CD14-positive monocyte (primary cell): ENCODE data around the gene EIF2B2. TPM values are rescaled to one million over a fixed set of nuclear protein-coding genes. Genes with fewer than 3 reads are reported as not detected.

Source experiments
- DNase-seq, 3 donors: peaks; one replicate each; pipeline ENCODE4 v3.0.0-alpha.2; 2011 to 2022
- H2AFZ ChIP-seq: 2 replicates; pipeline ENCODE4 v1.6.0; 2012; ENCODE audit warnings: mild to moderate bottlenecking, low read depth, low read length, inconsistent platforms; ENCODE audit not compliant: insufficient read depth, poor library complexity, severe bottlenecking
- H3K27ac ChIP-seq, 2 donors: 1 replicate in 1 of 2; 2 replicates in 1 of 2; pipeline ENCODE4 v1.5.1; 2012 to 2013; ENCODE audit warnings: low read length in 2 of 2, control low read depth in 1 of 2, inconsistent platforms in 1 of 2, low read depth in 1 of 2, mild to moderate bottlenecking in 1 of 2
- H3K27me3 ChIP-seq, 2 donors: one replicate each; pipeline versions ENCODE4 v1.6.0 to v1.6.1; 2011 to 2013; ENCODE audit warnings: low read length in 2 of 2; ENCODE audit not compliant: control insufficient read depth in 2 of 2, insufficient read depth in 2 of 2
- H3K36me3 ChIP-seq, 2 donors: replicated peaks in 1 of 2; 1 replicate in 1 of 2; 2 replicates in 1 of 2; pipeline versions ENCODE4 v1.5.1 to v1.6.1; 2012 to 2013; ENCODE audit warnings: low read length in 2 of 2, control low read depth in 1 of 2, inconsistent platforms in 1 of 2, mild to moderate bottlenecking in 1 of 2; ENCODE audit not compliant: insufficient read depth in 2 of 2, control insufficient read depth in 1 of 2
- H3K4me1 ChIP-seq, 2 donors: 1 replicate in 1 of 2; 2 replicates in 1 of 2; pipeline versions ENCODE4 v1.5.1 to v1.6.1; 2012 to 2013; ENCODE audit warnings: low read length in 2 of 2, control low read depth in 1 of 2, inconsistent platforms in 1 of 2, mild to moderate bottlenecking in 1 of 2, moderate library complexity in 1 of 2; ENCODE audit not compliant: insufficient read depth in 2 of 2, control insufficient read depth in 1 of 2
- H3K4me2 ChIP-seq: replicated peaks from 2 replicates; pipeline ENCODE3; 2012; ENCODE audit warnings: low read length, moderate library complexity, mild to moderate bottlenecking; ENCODE audit not compliant: poor library complexity, severe bottlenecking; ENCODE audit errors: extremely low read depth
- H3K4me3 ChIP-seq, 3 experiments: fragments of 200-600 bp in 1 of 3; sonication (generic) in 1 of 3; replicated peaks in 1 of 3; 1 replicate in 2 of 3; 2 replicates in 1 of 3; pipeline ENCODE4 v1.5.1; 2011 to 2013; ENCODE audit warnings: low read length in 3 of 3, mild to moderate bottlenecking in 3 of 3, control low read depth in 2 of 3, low read depth in 2 of 3, inconsistent platforms in 1 of 3, moderate library complexity in 1 of 3
- H3K79me2 ChIP-seq: 2 replicates; pipeline ENCODE4 v1.6.0; 2012; ENCODE audit warnings: mild to moderate bottlenecking, control low read depth, inconsistent platforms, low read length, moderate library complexity; ENCODE audit not compliant: insufficient read depth
- H3K9ac ChIP-seq: 2 replicates; pipeline ENCODE4 v1.6.0; 2017; ENCODE audit warnings: low read length, mild to moderate bottlenecking; ENCODE audit not compliant: insufficient read depth, poor library complexity, severe bottlenecking
- H3K9me3 ChIP-seq, 2 donors: replicated peaks in 1 of 2; 1 replicate in 1 of 2; 2 replicates in 1 of 2; pipeline versions ENCODE4 v1.5.1 to v1.6.1; 2012 to 2013; ENCODE audit warnings: low read length in 2 of 2, control low read depth in 1 of 2; ENCODE audit not compliant: control insufficient read depth in 1 of 2, insufficient read depth in 1 of 2
- H4K20me1 ChIP-seq: 2 replicates; pipeline ENCODE4 v1.6.0; 2012; ENCODE audit warnings: mild to moderate bottlenecking, low read length, control low read depth, moderate library complexity; ENCODE audit not compliant: insufficient read depth
- H3K27ac Mint-ChIP-seq, 7 donors: one replicate each; pipeline ENCODE4 v1.8.0; 2020; ENCODE audit warnings: mild to moderate bottlenecking in 7 of 7, mixed read lengths in 7 of 7, moderate library complexity in 6 of 7, inconsistent platforms in 2 of 7
- H3K27me3 Mint-ChIP-seq, 3 donors: one replicate each; pipeline ENCODE4 v1.8.0; 2021 to 2022; ENCODE audit warnings: low read depth in 3 of 3, mild to moderate bottlenecking in 3 of 3, mixed read lengths in 3 of 3, moderate library complexity in 3 of 3, inconsistent platforms in 1 of 3
- H3K36me3 Mint-ChIP-seq, 2 donors: one replicate each; pipeline ENCODE4 v1.8.0; 2020; ENCODE audit warnings: mixed read lengths in 2 of 2, inconsistent platforms in 1 of 2, mild to moderate bottlenecking in 1 of 2
- H3K4me1 Mint-ChIP-seq: one replicate; pipeline ENCODE4 v1.8.0; 2020; ENCODE audit warnings: mild to moderate bottlenecking, mixed read lengths
- H3K4me3 Mint-ChIP-seq, 2 donors: one replicate each; pipeline ENCODE4 v1.8.0; 2020; ENCODE audit warnings: mild to moderate bottlenecking in 2 of 2, mixed read lengths in 2 of 2, moderate library complexity in 1 of 2
- H3K9me3 Mint-ChIP-seq, 7 donors: one replicate each; pipeline ENCODE4 v1.8.0; 2020 to 2022; ENCODE audit warnings: mixed read lengths in 7 of 7, mild to moderate bottlenecking in 6 of 7, moderate library complexity in 6 of 7, inconsistent platforms in 2 of 7
- WGBS: methylation state at CpG from one replicate; pipeline ENCODE4 v1.1.5; 2013; ENCODE audit warnings: missing lambda C conversion rate; ENCODE audit not compliant: insufficient coverage; 5-methylcytosine and 5-hydroxymethylcytosine counted together
- intact Hi-C, 2 donors: fragments of 100-400 bp; cut with micrococcal nuclease; formaldehyde crosslinking; loops; one replicate each; pipeline versions ENCODE4 v1.15.0 to v1.15.1; 2023
- polyA plus RNA-seq, 3 donors: library from polyadenylated mRNA; depleted of rRNA in 1 of 3; unstranded in 2 of 3; stranded (reverse) in 1 of 3; fragments of 300-500 nt in 2 of 3; fragments of >200 nt in 1 of 3; fragmentation: Illumina TruSeq in 2 of 3; gene quantifications; 1 replicate in 2 of 3; 2 replicates in 1 of 3; pipeline ENCODE4 v1.2.3, GENCODE V29; 2012 to 2021
- TF ChIP-seq, protein P1 (sequence below): fragments of 200-600 bp; IDR thresholded peaks from one replicate; pipeline ENCODE4 v1.8.0; 2022; ENCODE audit warnings: antibody characterized with exemption, mild to moderate bottlenecking

Gene EIF2B2
- polyA plus RNA-seq, 3 donors: 20.8 to 26.3 (median 23.9) TPM

- Mint-ChIP-seq H3K27ac (no peak overlapping the region), H3K4me3 (no peak overlapping the region), H3K4me1 (peaks cover 32% of the 10 kb centered on the region), H3K36me3 (peaks cover 9 to 22% of the 10 kb centered on the region in 2 donors), H3K9me3 (no peaks in the 10 kb centered on the region), H3K27me3 (no peaks in the 10 kb centered on the region)
- Histone ChIP-seq H3K9me3 (no peaks in the 10 kb centered on the region), H2AFZ (no peak overlapping the region), H3K4me2 (no peak overlapping the region), H3K79me2 (peaks cover 3% of the 10 kb centered on the region), H3K27ac (no peak overlapping the region), H3K4me3 (no peak overlapping the region), H3K9ac (no peak overlapping the region), H3K36me3 (no peaks in the 10 kb centered on the region), H4K20me1 (no peaks in the 10 kb centered on the region), H3K4me1 (peaks cover 17 to 34% of the 10 kb centered on the region in 2 donors), H3K27me3 (no peaks in the 10 kb centered on the region)
- no peak for DNase-seq
- WGBS: no CpG with 5 or more reads among the region's 1 CpG
- TF ChIP-seq, protein P1, sequence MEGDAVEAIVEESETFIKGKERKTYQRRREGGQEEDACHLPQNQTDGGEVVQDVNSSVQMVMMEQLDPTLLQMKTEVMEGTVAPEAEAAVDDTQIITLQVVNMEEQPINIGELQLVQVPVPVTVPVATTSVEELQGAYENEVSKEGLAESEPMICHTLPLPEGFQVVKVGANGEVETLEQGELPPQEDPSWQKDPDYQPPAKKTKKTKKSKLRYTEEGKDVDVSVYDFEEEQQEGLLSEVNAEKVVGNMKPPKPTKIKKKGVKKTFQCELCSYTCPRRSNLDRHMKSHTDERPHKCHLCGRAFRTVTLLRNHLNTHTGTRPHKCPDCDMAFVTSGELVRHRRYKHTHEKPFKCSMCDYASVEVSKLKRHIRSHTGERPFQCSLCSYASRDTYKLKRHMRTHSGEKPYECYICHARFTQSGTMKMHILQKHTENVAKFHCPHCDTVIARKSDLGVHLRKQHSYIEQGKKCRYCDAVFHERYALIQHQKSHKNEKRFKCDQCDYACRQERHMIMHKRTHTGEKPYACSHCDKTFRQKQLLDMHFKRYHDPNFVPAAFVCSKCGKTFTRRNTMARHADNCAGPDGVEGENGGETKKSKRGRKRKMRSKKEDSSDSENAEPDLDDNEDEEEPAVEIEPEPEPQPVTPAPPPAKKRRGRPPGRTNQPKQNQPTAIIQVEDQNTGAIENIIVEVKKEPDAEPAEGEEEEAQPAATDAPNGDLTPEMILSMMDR: no peak
- intact Hi-C loops: no loop called here
Observed at GRCh38 chr14:75054421-75054820, 51.7 kb downstream of the EIF2B2 start.

DNA sequence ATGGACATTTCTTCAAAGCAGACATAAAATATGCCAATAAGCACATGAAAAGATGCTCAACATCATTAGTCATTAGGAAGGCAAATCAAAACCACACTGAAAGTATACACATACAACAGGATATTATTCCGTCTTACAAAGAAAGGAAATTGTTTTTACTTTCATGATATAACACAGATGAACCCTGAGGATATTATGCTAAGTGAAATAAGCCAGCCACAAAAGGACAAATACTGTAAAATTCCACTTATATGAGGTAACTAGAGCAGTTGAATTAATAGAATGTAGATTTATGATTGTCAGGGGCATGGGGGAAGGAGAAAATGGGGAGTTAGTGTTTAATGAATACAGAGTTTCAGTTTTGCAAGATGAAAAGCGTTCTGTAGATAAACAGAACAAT, 56.9 kb downstream of the EIF2B2 start:
- H3K36me3 ChIP-seq: no peaks in the 10 kb centered on the region
- peaks cover 0 to 5% (median 0%) of the 10 kb centered on the region in 7 donors for H3K9me3 Mint-ChIP-seq
- no peak overlapping the region for H3K4me3 Mint-ChIP-seq
- H3K27me3 ChIP-seq: no peaks in the 10 kb centered on the region
- TF ChIP-seq, protein P1: no peak
- no peak overlapping the region for H3K27ac ChIP-seq
- no peak overlapping the region for H2AFZ ChIP-seq
- H3K36me3 Mint-ChIP-seq: peaks cover 19 to 27% of the 10 kb centered on the region in 2 donors
- H3K4me1 ChIP-seq: peaks cover 9 to 17% of the 10 kb centered on the region in 2 donors
- H3K9me3 ChIP-seq: no peaks in the 10 kb centered on the region
- H3K4me3 ChIP-seq: no peak overlapping the region
- no peak overlapping the region for H3K27ac Mint-ChIP-seq
- no CpG with 5 or more reads among the region's 2 CpGs for WGBS
- peaks cover 17% of the 10 kb centered on the region for H3K4me1 Mint-ChIP-seq
- no peak overlapping the region for H3K9ac ChIP-seq
- intact Hi-C loops: loop anchor here (10.0 kb wide), 2 partner anchors 55 to 115 kb away; partner anchors contain the start of gene EIF2B2 (in 1 of the 2)
- DNase-seq: no peak
- H4K20me1 ChIP-seq: no peaks in the 10 kb centered on the region
- H3K79me2 ChIP-seq: peaks cover 23% of the 10 kb centered on the region
- H3K4me2 ChIP-seq: no peak overlapping the region
- H3K27me3 Mint-ChIP-seq: no peaks in the 10 kb centered on the region
